ENCODE data around the gene EXOSC7.

- TF ChIP-seq EZH2 (IDR thresholded peaks at IDR 0.05; ENCODE audit: borderline replicate concordance, low read depth, low read length, severe bottlenecking) = no peak
- no peak for TF ChIP-seq POLR2A (IDR thresholded peaks at IDR 0.05; ENCODE audit: low read depth, low read length)
Observed at GRCh38 chr3:45007091-45007490, 31.0 kb downstream of the EXOSC7 start.

Data from endothelial cell of umbilical vein (primary cell).